ENCODE data around the gene RPL37. TPM values are rescaled to one million over a fixed set of nuclear protein-coding genes. Genes with fewer than 3 reads are reported as not detected.
A peak's percentile ranks its signal among the peaks of the same experiment; 100 is the strongest.

RPL37 gene
- total and polyA plus RNA-seq, 9 of the 15 experiments (the other 6 are each of a cell fraction or from before 2014, with no cell fraction given): 2,342 to 7,963 (median 4,091) TPM

DNA sequence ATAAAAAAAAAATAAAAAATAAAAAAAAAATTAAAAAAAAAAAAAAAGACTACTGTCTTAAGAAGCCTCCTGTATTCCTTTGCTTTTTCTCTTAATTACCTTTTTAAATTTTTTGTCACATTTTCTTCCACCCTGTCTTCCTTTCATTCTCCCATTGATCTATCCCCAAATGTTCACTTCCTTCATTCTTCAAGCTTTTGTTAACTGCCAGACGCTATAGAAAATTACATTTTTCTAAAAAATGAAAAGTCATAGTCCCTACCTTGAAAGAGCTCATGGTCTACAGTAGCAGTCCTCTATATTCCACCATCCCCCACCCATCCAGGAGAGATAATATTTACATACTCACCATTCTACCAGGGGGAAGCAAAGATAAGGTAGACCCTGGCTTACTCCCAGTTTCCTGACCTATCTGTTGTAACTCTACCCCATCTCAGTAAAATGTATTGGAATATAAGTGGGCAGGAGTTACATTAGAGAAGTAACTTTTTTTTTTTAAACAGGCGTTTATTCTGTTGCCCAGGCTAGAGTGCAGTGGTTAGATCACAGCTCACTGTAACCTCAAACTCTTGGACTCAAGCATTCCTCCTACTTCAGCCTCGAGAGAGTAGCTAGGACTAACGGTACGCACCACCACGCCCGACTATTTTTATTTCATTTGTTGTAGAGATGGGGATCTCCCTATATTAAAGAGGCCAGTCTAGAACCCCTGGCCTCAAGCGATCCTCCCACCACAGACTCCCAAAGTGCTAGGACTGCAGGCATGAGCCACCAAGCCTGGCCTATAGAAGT, 33.1 kb downstream of the RPL37 start (continued):
- TF ChIP-seq, protein P1, sequence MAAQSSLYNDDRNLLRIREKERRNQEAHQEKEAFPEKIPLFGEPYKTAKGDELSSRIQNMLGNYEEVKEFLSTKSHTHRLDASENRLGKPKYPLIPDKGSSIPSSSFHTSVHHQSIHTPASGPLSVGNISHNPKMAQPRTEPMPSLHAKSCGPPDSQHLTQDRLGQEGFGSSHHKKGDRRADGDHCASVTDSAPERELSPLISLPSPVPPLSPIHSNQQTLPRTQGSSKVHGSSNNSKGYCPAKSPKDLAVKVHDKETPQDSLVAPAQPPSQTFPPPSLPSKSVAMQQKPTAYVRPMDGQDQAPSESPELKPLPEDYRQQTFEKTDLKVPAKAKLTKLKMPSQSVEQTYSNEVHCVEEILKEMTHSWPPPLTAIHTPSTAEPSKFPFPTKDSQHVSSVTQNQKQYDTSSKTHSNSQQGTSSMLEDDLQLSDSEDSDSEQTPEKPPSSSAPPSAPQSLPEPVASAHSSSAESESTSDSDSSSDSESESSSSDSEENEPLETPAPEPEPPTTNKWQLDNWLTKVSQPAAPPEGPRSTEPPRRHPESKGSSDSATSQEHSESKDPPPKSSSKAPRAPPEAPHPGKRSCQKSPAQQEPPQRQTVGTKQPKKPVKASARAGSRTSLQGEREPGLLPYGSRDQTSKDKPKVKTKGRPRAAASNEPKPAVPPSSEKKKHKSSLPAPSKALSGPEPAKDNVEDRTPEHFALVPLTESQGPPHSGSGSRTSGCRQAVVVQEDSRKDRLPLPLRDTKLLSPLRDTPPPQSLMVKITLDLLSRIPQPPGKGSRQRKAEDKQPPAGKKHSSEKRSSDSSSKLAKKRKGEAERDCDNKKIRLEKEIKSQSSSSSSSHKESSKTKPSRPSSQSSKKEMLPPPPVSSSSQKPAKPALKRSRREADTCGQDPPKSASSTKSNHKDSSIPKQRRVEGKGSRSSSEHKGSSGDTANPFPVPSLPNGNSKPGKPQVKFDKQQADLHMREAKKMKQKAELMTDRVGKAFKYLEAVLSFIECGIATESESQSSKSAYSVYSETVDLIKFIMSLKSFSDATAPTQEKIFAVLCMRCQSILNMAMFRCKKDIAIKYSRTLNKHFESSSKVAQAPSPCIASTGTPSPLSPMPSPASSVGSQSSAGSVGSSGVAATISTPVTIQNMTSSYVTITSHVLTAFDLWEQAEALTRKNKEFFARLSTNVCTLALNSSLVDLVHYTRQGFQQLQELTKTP (IDR thresholded peaks at IDR 0.05; ENCODE audit: low read depth in 1 of 2, partially characterized antibody in 2 of 2): peak in 1 of 2 experiments; percentile 72
- TF ChIP-seq SRSF7 (optimal IDR thresholded peaks at IDR 0.05; ENCODE audit: low read depth, low read length): no peak
- TF ChIP-seq RCOR1 (IDR thresholded peaks at IDR 0.05; ENCODE audit: borderline replicate concordance in 1 of 2, low read depth in 2 of 2, low read length in 2 of 2): peak; percentile 75 to 93; a peak in 3 of 4 replicates
- TF ChIP-seq, protein P2, sequence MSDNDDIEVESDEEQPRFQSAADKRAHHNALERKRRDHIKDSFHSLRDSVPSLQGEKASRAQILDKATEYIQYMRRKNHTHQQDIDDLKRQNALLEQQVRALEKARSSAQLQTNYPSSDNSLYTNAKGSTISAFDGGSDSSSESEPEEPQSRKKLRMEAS (CRISPR knock-in tag; IDR thresholded peaks at IDR 0.05): no peak
- TF ChIP-seq HIVEP1 (CRISPR knock-in tag; IDR thresholded peaks at IDR 0.05): no peak
- TF ChIP-seq, protein P3, sequence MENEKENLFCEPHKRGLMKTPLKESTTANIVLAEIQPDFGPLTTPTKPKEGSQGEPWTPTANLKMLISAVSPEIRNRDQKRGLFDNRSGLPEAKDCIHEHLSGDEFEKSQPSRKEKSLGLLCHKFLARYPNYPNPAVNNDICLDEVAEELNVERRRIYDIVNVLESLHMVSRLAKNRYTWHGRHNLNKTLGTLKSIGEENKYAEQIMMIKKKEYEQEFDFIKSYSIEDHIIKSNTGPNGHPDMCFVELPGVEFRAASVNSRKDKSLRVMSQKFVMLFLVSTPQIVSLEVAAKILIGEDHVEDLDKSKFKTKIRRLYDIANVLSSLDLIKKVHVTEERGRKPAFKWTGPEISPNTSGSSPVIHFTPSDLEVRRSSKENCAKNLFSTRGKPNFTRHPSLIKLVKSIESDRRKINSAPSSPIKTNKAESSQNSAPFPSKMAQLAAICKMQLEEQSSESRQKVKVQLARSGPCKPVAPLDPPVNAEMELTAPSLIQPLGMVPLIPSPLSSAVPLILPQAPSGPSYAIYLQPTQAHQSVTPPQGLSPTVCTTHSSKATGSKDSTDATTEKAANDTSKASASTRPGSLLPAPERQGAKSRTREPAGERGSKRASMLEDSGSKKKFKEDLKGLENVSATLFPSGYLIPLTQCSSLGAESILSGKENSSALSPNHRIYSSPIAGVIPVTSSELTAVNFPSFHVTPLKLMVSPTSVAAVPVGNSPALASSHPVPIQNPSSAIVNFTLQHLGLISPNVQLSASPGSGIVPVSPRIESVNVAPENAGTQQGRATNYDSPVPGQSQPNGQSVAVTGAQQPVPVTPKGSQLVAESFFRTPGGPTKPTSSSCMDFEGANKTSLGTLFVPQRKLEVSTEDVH (IDR thresholded peaks at IDR 0.05; ENCODE audit: low read depth, partially characterized antibody): peak; percentile 34
- no peak for TF ChIP-seq PRPF4 (IDR thresholded peaks at IDR 0.05; ENCODE audit: insufficient read depth, low read depth, low read length, poor library complexity, severe bottlenecking)
- TF ChIP-seq HDAC8 (tag; IDR thresholded peaks at IDR 0.05): no peak
- TF ChIP-seq ZNF785 (CRISPR knock-in tag; IDR thresholded peaks at IDR 0.05): no peak
- TF ChIP-seq ZNF174 (CRISPR knock-in tag; IDR thresholded peaks at IDR 0.05): no peak
- TF ChIP-seq, protein P4, sequence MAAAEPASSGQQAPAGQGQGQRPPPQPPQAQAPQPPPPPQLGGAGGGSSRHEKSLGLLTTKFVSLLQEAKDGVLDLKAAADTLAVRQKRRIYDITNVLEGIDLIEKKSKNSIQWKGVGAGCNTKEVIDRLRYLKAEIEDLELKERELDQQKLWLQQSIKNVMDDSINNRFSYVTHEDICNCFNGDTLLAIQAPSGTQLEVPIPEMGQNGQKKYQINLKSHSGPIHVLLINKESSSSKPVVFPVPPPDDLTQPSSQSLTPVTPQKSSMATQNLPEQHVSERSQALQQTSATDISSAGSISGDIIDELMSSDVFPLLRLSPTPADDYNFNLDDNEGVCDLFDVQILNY (CRISPR knock-in tag; IDR thresholded peaks at IDR 0.05): no peak
- no peak for TF ChIP-seq ZNF507 (tag; conservative IDR thresholded peaks at IDR 0.05)
- TF ChIP-seq RFX1 (IDR thresholded peaks at IDR 0.05): 0 out of 2 replicates have a peak, but pooled peaks have one; percentile 9
- no peak for TF ChIP-seq RUNX1 (IDR thresholded peaks at IDR 0.05; ENCODE audit: low read depth)
- TF ChIP-seq RBM25 (IDR thresholded peaks at IDR 0.05; ENCODE audit: low read depth, low read length, severe bottlenecking): no peak
- no peak for TF ChIP-seq ZNF583 (CRISPR knock-in tag; IDR thresholded peaks at IDR 0.05)
- TF ChIP-seq ZC3H4 (CRISPR knock-in tag; IDR thresholded peaks at IDR 0.05; ENCODE audit: borderline replicate concordance): no peak
